Stimulated activated CD4-positive, alpha-beta T cell treated with anti-CD3 and anti-CD28 coated beads, Interleukin-4, amount 100 ng/mL, for 48 hours (primary cell): ENCODE measurements around the gene F9.

ENCODE experiments used
- DNase-seq, 2 donors: peaks; one replicate each; pipeline ENCODE4 v3.0.0-alpha.2; 2020; ENCODE audit warnings: low read depth in 2 of 2

Gene F9

GRCh38 chrX:139600105-139600504 lies 69.6 kb downstream of the F9 start:
- no peak for DNase-seq
